Ovary (tissue), 3 donors: ENCODE results near the gene UBE2A.

Experiments
- EP300 ChIP-seq: sonication (generic); formaldehyde crosslinking; IDR thresholded peaks from one replicate; pipeline ENCODE4 v1.6.1; 2017; ENCODE audit warnings: antibody characterized with exemption
- POLR2A ChIP-seq: fragments of 450-650 bp; IDR thresholded peaks from one replicate; pipeline ENCODE4 v1.6.1; 2017; ENCODE audit warnings: antibody characterized with exemption, mild to moderate bottlenecking, moderate library complexity
- TF ChIP-seq, protein P1 (sequence below), 3 donors: fragments of 450-650 bp in 2 of 3; fragments of 200-600 bp in 1 of 3; IDR thresholded peaks; one replicate each; pipeline versions ENCODE4 v1.5.1 to v1.8.0; 2016 to 2022; ENCODE audit warnings: antibody characterized with exemption in 3 of 3, mild to moderate bottlenecking in 1 of 3
- donor health status: DM: no; HTN: no; CAD: no.

DNA sequence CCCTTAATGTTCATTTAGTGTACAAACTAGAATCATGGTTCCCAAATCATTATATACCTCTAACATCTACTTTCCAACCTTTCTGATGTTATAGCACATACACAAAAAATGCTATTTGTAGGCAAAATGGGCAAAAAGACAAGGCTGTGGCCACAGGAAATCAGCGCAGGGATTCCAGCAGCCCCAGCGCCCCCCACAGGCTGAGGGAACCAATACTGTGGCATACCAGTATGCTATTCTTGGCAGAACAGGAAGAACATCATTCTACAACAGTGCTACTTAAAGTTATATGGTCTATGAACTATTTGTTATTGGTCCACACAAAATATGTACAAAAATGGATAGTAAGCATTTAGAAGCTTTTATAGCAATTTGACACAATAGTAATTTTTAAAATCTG lies 34.5 kb upstream of the UBE2A start:
- TF ChIP-seq, protein P1, sequence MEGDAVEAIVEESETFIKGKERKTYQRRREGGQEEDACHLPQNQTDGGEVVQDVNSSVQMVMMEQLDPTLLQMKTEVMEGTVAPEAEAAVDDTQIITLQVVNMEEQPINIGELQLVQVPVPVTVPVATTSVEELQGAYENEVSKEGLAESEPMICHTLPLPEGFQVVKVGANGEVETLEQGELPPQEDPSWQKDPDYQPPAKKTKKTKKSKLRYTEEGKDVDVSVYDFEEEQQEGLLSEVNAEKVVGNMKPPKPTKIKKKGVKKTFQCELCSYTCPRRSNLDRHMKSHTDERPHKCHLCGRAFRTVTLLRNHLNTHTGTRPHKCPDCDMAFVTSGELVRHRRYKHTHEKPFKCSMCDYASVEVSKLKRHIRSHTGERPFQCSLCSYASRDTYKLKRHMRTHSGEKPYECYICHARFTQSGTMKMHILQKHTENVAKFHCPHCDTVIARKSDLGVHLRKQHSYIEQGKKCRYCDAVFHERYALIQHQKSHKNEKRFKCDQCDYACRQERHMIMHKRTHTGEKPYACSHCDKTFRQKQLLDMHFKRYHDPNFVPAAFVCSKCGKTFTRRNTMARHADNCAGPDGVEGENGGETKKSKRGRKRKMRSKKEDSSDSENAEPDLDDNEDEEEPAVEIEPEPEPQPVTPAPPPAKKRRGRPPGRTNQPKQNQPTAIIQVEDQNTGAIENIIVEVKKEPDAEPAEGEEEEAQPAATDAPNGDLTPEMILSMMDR (IDR thresholded peaks at IDR 0.05) = no peak
- no peak for TF ChIP-seq POLR2A
- TF ChIP-seq EP300 = no peak
